Measurements from ENCODE around the gene IKBKE.

DNA sequence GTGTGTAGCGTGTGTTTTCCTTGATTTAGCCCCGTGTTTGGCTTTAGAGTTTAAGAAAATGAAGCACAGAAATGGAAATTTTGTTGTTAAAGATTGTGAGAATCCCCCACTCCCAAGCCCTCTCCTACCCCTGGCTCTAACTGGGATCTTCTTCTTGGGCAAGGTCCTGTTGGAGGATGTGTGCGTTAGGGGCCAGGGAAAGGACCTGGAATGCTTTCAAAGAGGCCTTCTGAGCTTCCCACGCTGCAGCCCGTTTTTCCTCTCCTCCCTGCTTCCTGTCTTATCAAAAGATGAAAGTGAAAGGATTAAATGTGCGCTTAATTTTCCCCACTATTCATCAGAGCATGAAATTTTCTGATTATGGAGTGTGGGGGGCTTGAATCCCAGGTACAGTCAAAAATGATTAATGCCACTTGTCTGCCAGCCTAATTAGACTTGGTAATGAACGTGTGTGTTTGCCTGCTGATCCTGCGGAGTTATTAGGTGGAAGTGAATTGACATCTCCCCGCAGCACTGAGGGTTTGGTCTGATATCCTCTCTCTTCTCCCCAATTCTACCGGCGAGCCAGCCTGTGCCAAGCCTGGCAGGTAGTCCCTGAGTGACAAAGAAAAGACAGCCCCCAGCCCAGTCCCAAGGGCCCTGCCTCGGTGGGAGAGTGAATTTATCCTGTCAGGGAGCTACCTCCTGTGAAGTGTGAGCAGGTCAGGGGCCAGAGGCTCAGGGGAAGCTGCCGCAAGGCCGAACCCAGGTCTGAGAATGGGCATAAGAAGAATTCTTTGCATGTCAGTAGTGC lies 42.0 kb downstream of the IKBKE start:
- TF ChIP-seq, protein P1, sequence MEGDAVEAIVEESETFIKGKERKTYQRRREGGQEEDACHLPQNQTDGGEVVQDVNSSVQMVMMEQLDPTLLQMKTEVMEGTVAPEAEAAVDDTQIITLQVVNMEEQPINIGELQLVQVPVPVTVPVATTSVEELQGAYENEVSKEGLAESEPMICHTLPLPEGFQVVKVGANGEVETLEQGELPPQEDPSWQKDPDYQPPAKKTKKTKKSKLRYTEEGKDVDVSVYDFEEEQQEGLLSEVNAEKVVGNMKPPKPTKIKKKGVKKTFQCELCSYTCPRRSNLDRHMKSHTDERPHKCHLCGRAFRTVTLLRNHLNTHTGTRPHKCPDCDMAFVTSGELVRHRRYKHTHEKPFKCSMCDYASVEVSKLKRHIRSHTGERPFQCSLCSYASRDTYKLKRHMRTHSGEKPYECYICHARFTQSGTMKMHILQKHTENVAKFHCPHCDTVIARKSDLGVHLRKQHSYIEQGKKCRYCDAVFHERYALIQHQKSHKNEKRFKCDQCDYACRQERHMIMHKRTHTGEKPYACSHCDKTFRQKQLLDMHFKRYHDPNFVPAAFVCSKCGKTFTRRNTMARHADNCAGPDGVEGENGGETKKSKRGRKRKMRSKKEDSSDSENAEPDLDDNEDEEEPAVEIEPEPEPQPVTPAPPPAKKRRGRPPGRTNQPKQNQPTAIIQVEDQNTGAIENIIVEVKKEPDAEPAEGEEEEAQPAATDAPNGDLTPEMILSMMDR (IDR thresholded peaks at IDR 0.05), result no peak
- TF ChIP-seq POLR2AphosphoS5 (IDR thresholded peaks at IDR 0.05) (no peak), POLR2A (IDR thresholded peaks at IDR 0.05) (no peak)

Measured in transverse colon (tissue), 4 donors.